Chondrocyte (in vitro differentiated cells): ENCODE results near the gene FMNL2. TPM values are rescaled to one million over a fixed set of nuclear protein-coding genes. Genes with fewer than 3 reads are reported as not detected.

ENCODE experiments used
- DNase-seq: peaks from one replicate; pipeline ENCODE4 v3.0.0; 2021; ENCODE audit warnings: mixed read lengths, low spot score
- H3K27ac Mint-ChIP-seq: one replicate; pipeline ENCODE4 v1.8.0; 2021; ENCODE audit warnings: mild to moderate bottlenecking, moderate library complexity, mixed read lengths; ENCODE audit not compliant: unreplicated experiment
- H3K27me3 Mint-ChIP-seq: 2 replicates; pipeline ENCODE4 v1.8.0; 2021; ENCODE audit warnings: low read depth, mixed read lengths
- H3K36me3 Mint-ChIP-seq: 2 replicates; pipeline ENCODE4 v1.8.0; 2021; ENCODE audit warnings: low read depth, mixed read lengths
- H3K4me1 Mint-ChIP-seq: 2 replicates; pipeline ENCODE4 v1.8.0; 2021; ENCODE audit warnings: low read depth, mild to moderate bottlenecking, mixed read lengths
- H3K4me3 Mint-ChIP-seq: one replicate; pipeline ENCODE4 v1.8.0; 2021; ENCODE audit warnings: mild to moderate bottlenecking, moderate library complexity, mixed read lengths; ENCODE audit not compliant: unreplicated experiment
- H3K9me3 Mint-ChIP-seq: 2 replicates; pipeline ENCODE4 v1.8.0; 2021; ENCODE audit warnings: low read depth, mixed read lengths
- total RNA-seq: library from RNA; stranded (reverse); gene quantifications from 3 replicates; pipeline ENCODE4 v1.2.1, GENCODE V29; 2021
- TF ChIP-seq, protein P1 (sequence below): fragments of 200-600 bp; sonication (generic); IDR thresholded peaks from 2 replicates; pipeline ENCODE4 v1.5.0; 2021; ENCODE audit warnings: antibody characterized with exemption, mild to moderate bottlenecking, moderate library complexity

The FMNL2 gene
- total RNA-seq, 1 donor from 2014 or later, result 33.9 TPM

DNA sequence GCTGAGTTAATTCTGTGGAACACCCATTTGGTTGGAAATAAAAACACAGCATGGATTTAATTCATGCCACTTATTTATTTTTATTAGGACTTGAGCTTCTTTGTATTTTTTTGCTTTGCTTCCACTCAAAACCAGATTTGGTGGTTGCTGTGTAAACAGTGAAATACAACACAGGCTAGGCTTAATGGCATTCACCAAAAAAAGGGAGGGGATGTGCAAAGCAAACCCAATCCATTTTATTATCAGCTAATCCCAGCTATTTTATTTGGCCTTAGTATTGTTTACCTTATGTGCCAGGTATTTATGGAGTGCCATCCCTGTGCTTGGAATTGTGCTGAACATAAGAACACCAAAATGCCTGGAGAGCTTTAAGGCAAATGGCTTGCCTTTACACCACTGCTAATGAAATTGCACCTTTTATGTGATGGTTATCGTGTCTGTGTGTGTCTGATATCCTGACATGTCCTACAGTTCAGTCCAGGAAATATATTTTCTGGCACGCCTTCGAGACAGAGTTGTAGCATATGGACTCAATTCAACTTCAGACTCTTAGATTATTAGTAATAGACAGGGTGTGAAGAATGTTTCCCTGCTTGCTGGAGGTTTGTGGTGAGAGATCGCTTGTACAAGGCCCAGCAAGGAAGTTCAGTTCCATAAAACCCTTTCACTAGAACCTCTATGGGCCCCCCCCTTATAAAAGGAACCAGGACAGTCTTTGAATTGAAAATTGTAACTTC lies 282.6 kb downstream of the FMNL2 start:
- Mint-ChIP-seq H3K27ac (no peak overlapping the region), H3K4me1 (peaks cover 14% of the 10 kb centered on the region), H3K36me3 (peaks cover 33% of the 10 kb centered on the region), H3K4me3 (no peak overlapping the region), H3K9me3 (no peaks in the 10 kb centered on the region), H3K27me3 (no peaks in the 10 kb centered on the region)
- no peak for DNase-seq
- TF ChIP-seq, protein P1, sequence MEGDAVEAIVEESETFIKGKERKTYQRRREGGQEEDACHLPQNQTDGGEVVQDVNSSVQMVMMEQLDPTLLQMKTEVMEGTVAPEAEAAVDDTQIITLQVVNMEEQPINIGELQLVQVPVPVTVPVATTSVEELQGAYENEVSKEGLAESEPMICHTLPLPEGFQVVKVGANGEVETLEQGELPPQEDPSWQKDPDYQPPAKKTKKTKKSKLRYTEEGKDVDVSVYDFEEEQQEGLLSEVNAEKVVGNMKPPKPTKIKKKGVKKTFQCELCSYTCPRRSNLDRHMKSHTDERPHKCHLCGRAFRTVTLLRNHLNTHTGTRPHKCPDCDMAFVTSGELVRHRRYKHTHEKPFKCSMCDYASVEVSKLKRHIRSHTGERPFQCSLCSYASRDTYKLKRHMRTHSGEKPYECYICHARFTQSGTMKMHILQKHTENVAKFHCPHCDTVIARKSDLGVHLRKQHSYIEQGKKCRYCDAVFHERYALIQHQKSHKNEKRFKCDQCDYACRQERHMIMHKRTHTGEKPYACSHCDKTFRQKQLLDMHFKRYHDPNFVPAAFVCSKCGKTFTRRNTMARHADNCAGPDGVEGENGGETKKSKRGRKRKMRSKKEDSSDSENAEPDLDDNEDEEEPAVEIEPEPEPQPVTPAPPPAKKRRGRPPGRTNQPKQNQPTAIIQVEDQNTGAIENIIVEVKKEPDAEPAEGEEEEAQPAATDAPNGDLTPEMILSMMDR, result no peak

DNA sequence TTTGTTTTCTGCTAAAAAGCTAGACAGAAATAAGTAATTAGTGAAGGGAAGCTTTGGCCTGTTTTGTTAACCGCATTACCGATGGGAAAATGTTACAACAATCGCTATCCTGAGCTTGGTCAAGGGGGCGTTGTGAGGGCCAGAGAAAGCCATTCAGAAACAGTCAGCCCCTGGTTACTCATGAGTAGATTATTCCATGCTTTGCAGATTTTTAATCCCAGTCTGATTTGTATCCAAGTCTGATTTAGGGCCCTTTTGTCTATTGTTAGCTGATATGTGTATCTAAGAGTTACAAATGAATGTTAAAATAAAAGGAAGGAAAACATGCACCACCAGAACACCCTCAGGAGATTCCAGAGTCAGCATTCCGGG lies 283.2 kb downstream of the FMNL2 start:
- DNase-seq, result no peak
- Mint-ChIP-seq H3K27me3 (no peaks in the 10 kb centered on the region), H3K27ac (no peak overlapping the region), H3K4me1 (peaks cover 9% of the 10 kb centered on the region), H3K9me3 (no peaks in the 10 kb centered on the region), H3K4me3 (no peak overlapping the region), H3K36me3 (peaks cover 33% of the 10 kb centered on the region)
- TF ChIP-seq, protein P1, result no peak

DNA sequence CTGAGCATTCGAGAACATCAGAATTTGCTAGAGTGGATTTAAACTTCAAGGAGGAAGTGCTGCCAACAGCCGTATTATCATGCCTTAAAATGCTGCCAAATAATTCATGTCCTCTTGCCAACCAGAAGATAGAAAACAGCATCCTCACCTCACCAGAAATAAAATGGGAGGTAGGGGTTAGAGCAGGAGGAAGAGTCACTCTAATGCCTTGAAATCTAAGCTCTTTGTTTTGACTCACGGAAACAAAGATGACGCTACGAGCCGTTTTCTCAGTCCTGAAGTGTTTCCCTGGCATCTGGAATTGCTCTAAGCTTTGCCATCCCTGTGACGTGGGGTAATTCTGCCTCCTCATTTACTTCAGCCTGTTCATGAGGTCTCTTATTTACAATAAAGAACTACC lies 285.2 kb downstream of the FMNL2 start:
- Mint-ChIP-seq H3K36me3 (peaks cover 31% of the 10 kb centered on the region), H3K4me1 (no peaks in the 10 kb centered on the region), H3K9me3 (no peaks in the 10 kb centered on the region), H3K27me3 (no peaks in the 10 kb centered on the region), H3K27ac (no peak overlapping the region), H3K4me3 (no peak overlapping the region)
- TF ChIP-seq, protein P1, result no peak
- DNase-seq, result no peak

DNA sequence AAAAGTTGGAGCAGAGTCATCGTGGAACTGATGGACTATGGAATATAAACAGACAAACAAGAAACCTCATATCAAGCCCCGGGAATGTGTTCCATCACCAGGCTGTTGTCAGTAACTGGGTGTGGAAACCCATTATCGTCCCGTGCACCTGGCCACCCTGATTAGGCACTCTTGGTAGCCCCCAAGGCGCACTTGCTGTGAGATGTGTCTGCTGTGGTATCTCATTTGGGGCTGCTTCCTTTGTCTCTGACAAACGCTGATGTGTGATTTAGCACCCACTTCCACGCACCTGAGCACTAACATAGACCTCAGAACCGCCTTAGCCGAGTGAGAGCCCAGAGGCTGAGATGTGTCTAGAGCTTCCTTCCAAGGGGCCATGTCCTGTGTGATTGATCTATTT lies 286.0 kb downstream of the FMNL2 start:
- no peak for DNase-seq
- Mint-ChIP-seq H3K9me3 (no peaks in the 10 kb centered on the region), H3K27ac (no peak overlapping the region), H3K4me1 (no peaks in the 10 kb centered on the region), H3K27me3 (no peaks in the 10 kb centered on the region), H3K4me3 (no peak overlapping the region), H3K36me3 (peaks cover 29% of the 10 kb centered on the region)
- TF ChIP-seq, protein P1, result no peak

DNA sequence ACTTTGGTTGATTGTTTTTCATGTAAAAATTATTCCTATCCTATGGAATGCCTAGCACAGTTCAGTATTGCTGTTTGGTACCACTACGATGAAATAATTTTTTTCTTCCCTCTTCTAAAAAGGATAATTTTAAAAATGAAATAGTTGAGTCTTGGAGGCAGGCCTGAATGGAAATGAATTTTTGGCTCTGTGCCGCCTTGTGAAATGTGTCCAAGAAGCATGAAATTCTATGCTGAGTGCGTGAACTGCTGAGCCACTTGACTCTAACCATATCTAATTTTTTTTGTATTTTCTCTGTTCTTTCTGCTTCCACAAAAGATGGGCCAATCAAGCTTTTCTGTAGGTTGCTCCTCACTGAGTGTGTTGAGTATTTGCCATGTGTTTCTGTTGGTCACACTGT lies 287.2 kb downstream of the FMNL2 start:
- H3K4me3 Mint-ChIP-seq, result no peak overlapping the region
- TF ChIP-seq, protein P1, result no peak
- no peaks in the 10 kb centered on the region for H3K9me3 Mint-ChIP-seq
- H3K27me3 Mint-ChIP-seq, result no peaks in the 10 kb centered on the region
- no peak for DNase-seq
- H3K4me1 Mint-ChIP-seq, result peaks cover 7% of the 10 kb centered on the region
- H3K36me3 Mint-ChIP-seq, result peaks cover 25% of the 10 kb centered on the region
- no peak overlapping the region for H3K27ac Mint-ChIP-seq
